OCI-LY1 (cell line): Measurements from ENCODE around the gene NEDD4L.

Experiments used
- H2AFZ ChIP-seq: fragments of 200-600 bp; sonication (generic), shearing (Covaris generic); 2 replicates; pipeline ENCODE4 v1.6.0; 2014; ENCODE audit warnings: antibody characterized with exemption, mild to moderate bottlenecking, low read length
- H3F3A ChIP-seq: fragments of 200-600 bp; sonication (generic), shearing (Covaris generic); 2 replicates; pipeline ENCODE4 v1.6.0; 2014; ENCODE audit warnings: mild to moderate bottlenecking, antibody characterized with exemption, low read length, moderate library complexity; ENCODE audit not compliant: insufficient read depth
- H3K27ac ChIP-seq: fragments of 200-600 bp; sonication (generic); 2 replicates; pipeline ENCODE4 v1.5.1; 2014; ENCODE audit warnings: low read length, mixed run types, mild to moderate bottlenecking, low read depth; ENCODE audit not compliant: poor library complexity, severe bottlenecking
- H3K27me3 ChIP-seq: fragments of 200-600 bp; sonication (generic); 2 replicates; pipeline ENCODE4 v1.6.0; 2014; ENCODE audit warnings: antibody characterized with exemption, mild to moderate bottlenecking, low read length, moderate library complexity; ENCODE audit not compliant: insufficient read depth
- H3K36me3 ChIP-seq: fragments of 200-600 bp; sonication (generic); 2 replicates; pipeline ENCODE4 v1.6.1; 2014; ENCODE audit warnings: mild to moderate bottlenecking, antibody characterized with exemption, low read length, moderate library complexity, mixed read lengths; ENCODE audit not compliant: insufficient read depth
- H3K4me1 ChIP-seq: fragments of 200-600 bp; sonication (generic); 2 replicates; pipeline ENCODE4 v1.5.1; 2014; ENCODE audit warnings: mild to moderate bottlenecking, low read length, moderate library complexity; ENCODE audit not compliant: insufficient read depth, severe bottlenecking
- H3K4me2 ChIP-seq: fragments of 200-600 bp; sonication (generic), shearing (Covaris generic); 2 replicates; pipeline ENCODE4 v1.6.1; 2014; ENCODE audit warnings: low read length
- H3K4me3 ChIP-seq: fragments of 200-600 bp; sonication (generic); 2 replicates; pipeline ENCODE4 v1.5.1; 2014; ENCODE audit warnings: low read length, low read depth, mild to moderate bottlenecking, mixed read lengths; ENCODE audit not compliant: poor library complexity, severe bottlenecking
- H3K79me2 ChIP-seq: fragments of 200-600 bp; shearing (Covaris generic); 2 replicates; pipeline ENCODE4 v1.6.1; 2016; ENCODE audit warnings: mixed run types, low read length, mixed read lengths; ENCODE audit not compliant: insufficient read depth
- H3K9ac ChIP-seq: fragments of 200-600 bp; sonication (generic), shearing (Covaris generic); 2 replicates; pipeline ENCODE4 v1.6.1; 2014; ENCODE audit warnings: mild to moderate bottlenecking, low read length, mixed read lengths
- H3K9me2 ChIP-seq: fragments of 200-600 bp; sonication (generic), shearing (Covaris generic); 2 replicates; pipeline ENCODE4 v1.6.1; 2014; ENCODE audit warnings: low read depth, mild to moderate bottlenecking, low read length, mixed read lengths
- H3K9me3 ChIP-seq: fragments of 200-600 bp; shearing (Covaris generic); 2 replicates; pipeline ENCODE4 v1.6.1; 2014; ENCODE audit warnings: low read length, mixed read lengths
- H4K20me1 ChIP-seq: fragments of 200-600 bp; sonication (generic), shearing (Covaris generic); 2 replicates; pipeline ENCODE4 v1.6.0; 2016; ENCODE audit warnings: mild to moderate bottlenecking, low read length; ENCODE audit not compliant: insufficient read depth
- CTCF ChIP-seq: fragments of 200-600 bp; sonication (generic), shearing (Covaris generic); IDR thresholded peaks from 2 replicates; pipeline ENCODE4 v1.5.1; 2017; ENCODE audit warnings: mild to moderate bottlenecking, antibody characterized with exemption, low read length, moderate library complexity, mixed read lengths
- EZH2 ChIP-seq: fragments of 200-600 bp; sonication (generic), shearing (Covaris generic); IDR thresholded peaks from 2 replicates; pipeline ENCODE4 v1.8.0; 2017; ENCODE audit warnings: borderline replicate concordance, mixed run types, mild to moderate bottlenecking, antibody characterized with exemption, low read length, moderate library complexity, mixed read lengths

The NEDD4L gene

GRCh38 chr18:58412844-58413666 lies 369.0 kb downstream of the NEDD4L start:
- Histone ChIP-seq H3K27ac (no peak overlapping the region), H3K27me3 (peaks cover 14% of the 10 kb centered on the region; the same call in 1 of the 2 replicates), H3K4me2 (no peak overlapping the region), H3K9me3 (no peaks in the 10 kb centered on the region), H3F3A (no peaks in the 10 kb centered on the region), H4K20me1 (no peaks in the 10 kb centered on the region), H3K4me3 (no peak overlapping the region), H3K9me2 (no peaks in the 10 kb centered on the region), H3K36me3 (no peaks in the 10 kb centered on the region), H3K9ac (no peak overlapping the region), H3K4me1 (no peaks in the 10 kb centered on the region), H3K79me2 (no peaks in the 10 kb centered on the region), H2AFZ (no peak overlapping the region)
- TF ChIP-seq EZH2 (no peak), CTCF (no peak)

- no peaks in the 10 kb centered on the region for H3K79me2 ChIP-seq
- no peak overlapping the region for H3K9ac ChIP-seq
- H3K4me2 ChIP-seq = no peak overlapping the region
- no peak overlapping the region for H3K27ac ChIP-seq
- no peak overlapping the region for H2AFZ ChIP-seq
- peaks cover 14% of the 10 kb centered on the region; the same call in 1 of the 2 replicates for H3K27me3 ChIP-seq
- no peaks in the 10 kb centered on the region for H3K4me1 ChIP-seq
- H3K9me2 ChIP-seq = no peaks in the 10 kb centered on the region
- no peak for TF ChIP-seq CTCF
- no peak for TF ChIP-seq EZH2
- H3K9me3 ChIP-seq = no peaks in the 10 kb centered on the region
- no peak overlapping the region for H3K4me3 ChIP-seq
- no peaks in the 10 kb centered on the region for H3K36me3 ChIP-seq
- no peaks in the 10 kb centered on the region for H4K20me1 ChIP-seq
- no peaks in the 10 kb centered on the region for H3F3A ChIP-seq
Observed at GRCh38 chr18:58413667-58414628, 369.9 kb downstream of the NEDD4L start.

DNA sequence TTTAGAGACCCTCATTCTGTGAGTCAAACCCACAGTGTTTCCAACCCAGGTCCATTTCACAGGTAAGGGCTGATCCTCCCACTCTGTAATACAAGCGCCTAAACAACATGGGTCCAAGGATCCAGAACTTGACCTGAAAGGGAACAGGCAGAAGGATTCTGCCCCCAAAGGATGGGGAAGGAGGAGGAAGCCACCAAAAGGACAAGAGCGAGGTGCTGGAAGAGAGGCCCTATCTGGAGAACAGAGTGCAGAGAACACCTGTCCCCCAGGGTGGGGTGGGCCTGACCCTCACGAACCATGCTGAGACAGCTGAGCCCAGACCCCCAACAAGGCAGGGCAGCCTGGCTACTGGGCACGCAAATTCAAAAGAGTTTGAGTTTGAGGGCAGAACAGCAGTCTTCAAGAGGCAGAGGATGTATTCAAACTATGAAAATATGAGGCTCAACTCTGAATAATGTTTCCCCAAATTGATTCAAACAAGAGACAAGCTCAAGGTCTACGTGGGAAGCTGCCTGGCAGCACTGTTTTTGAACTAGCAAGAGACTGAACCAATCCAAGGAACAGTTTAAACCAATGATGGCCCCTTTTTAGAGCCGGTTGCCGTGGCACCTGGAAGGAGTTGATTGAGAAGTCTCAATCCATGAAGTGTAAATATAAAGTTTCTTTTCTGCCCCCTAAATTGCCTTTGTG lies 372.1 kb downstream of the NEDD4L start:
- H3K4me3 ChIP-seq = no peak overlapping the region
- H3K79me2 ChIP-seq = no peaks in the 10 kb centered on the region
- no peak overlapping the region for H3K4me2 ChIP-seq
- no peak overlapping the region for H3K27ac ChIP-seq
- H3K36me3 ChIP-seq = no peaks in the 10 kb centered on the region
- TF ChIP-seq CTCF (no peak), EZH2 (no peak)
- H3K9me2 ChIP-seq = no peaks in the 10 kb centered on the region
- 0 out of 2 replicates have a peak, but pooled peaks cover 6% of the 10 kb centered on the region for H3K27me3 ChIP-seq
- H3K9me3 ChIP-seq = no peaks in the 10 kb centered on the region
- H3K4me1 ChIP-seq = no peaks in the 10 kb centered on the region
- H2AFZ ChIP-seq = no peak overlapping the region
- no peaks in the 10 kb centered on the region for H3F3A ChIP-seq
- H4K20me1 ChIP-seq = no peaks in the 10 kb centered on the region
- no peak overlapping the region for H3K9ac ChIP-seq
